Prostate gland (tissue), 2 donors: Measurements from ENCODE around the gene RNPC3.

Experiments
- POLR2A ChIP-seq: fragments of 450-650 bp; IDR thresholded peaks from one replicate; pipeline ENCODE4 v1.6.1; 2016; ENCODE audit warnings: antibody characterized with exemption, mild to moderate bottlenecking
- POLR2AphosphoS5 ChIP-seq: sonication (generic); formaldehyde crosslinking; IDR thresholded peaks from one replicate; pipeline ENCODE4 v1.6.1; 2017; ENCODE audit warnings: antibody characterized with exemption
- TF ChIP-seq, protein P1 (sequence below), 4 experiments: fragments of 200-600 bp in 2 of 4; fragments of 450-650 bp in 2 of 4; sonication (generic) in 2 of 4; IDR thresholded peaks; 1 replicate in 3 of 4; 2 replicates in 1 of 4; pipeline ENCODE4 v1.5.1; 2016 to 2019; ENCODE audit warnings: antibody characterized with exemption in 4 of 4, mild to moderate bottlenecking in 2 of 4, moderate library complexity in 2 of 4

DNA sequence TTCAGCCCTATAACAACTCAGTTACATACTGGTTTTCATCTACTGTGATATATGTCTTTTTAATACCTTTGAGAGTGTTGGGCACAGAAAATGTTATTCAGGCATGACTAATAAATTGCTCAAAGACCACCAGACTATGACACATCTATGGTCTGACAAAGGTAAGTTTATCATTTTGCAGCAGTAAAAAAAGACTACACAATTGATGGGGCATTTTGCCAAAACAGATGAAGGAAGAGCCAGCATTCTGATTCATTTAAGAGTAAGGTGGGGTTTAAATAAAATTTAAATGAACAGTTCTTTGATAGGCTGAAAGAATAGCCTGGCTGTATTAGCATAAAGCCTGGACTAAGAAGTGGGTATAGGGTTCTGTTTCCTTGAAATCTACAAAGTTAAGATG is 8.8 kb upstream of the RNPC3 start:
- TF ChIP-seq, protein P1, sequence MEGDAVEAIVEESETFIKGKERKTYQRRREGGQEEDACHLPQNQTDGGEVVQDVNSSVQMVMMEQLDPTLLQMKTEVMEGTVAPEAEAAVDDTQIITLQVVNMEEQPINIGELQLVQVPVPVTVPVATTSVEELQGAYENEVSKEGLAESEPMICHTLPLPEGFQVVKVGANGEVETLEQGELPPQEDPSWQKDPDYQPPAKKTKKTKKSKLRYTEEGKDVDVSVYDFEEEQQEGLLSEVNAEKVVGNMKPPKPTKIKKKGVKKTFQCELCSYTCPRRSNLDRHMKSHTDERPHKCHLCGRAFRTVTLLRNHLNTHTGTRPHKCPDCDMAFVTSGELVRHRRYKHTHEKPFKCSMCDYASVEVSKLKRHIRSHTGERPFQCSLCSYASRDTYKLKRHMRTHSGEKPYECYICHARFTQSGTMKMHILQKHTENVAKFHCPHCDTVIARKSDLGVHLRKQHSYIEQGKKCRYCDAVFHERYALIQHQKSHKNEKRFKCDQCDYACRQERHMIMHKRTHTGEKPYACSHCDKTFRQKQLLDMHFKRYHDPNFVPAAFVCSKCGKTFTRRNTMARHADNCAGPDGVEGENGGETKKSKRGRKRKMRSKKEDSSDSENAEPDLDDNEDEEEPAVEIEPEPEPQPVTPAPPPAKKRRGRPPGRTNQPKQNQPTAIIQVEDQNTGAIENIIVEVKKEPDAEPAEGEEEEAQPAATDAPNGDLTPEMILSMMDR (IDR thresholded peaks at IDR 0.05), result no peak
- no peak for TF ChIP-seq POLR2A
- no peak for TF ChIP-seq POLR2AphosphoS5
